GM18508 (cell line): ENCODE measurements around the gene AK9.
"Not testable (repeated sequence)": the region's sequence is repeated elsewhere in the genome, so short reads cannot be mapped to it uniquely, and the experiment has no call there.

Source experiments
- ATAC-seq: cut with Tn5 transposase; IDR thresholded peaks from one replicate; pipeline ENCODE4 v1.9.1; 2021; ENCODE audit warnings: moderate number of reproducible peaks; ENCODE audit not compliant: insufficient read depth, unreplicated experiment

Gene AK9

GRCh38 chr6:109701221-109701620 is 10.2 kb upstream of the AK9 start:
- ATAC-seq: no peak

DNA sequence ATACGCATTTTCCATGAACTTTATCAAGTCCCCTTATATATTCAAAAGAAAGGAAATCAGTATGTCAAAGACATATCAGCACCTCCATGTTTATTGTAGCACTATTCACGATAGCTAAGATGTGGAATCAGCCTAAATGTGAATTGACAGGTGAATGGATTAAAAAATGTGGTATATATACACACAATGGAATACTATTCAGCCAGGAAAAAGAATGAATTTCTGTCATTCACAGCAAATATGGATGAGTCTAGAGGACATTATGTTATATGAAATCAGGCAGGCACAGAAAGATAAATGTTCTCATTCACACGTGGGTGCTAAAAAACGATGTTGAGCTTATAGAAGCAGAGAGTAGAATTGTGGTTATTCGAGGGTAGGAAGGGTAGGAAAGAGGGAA is 5.4 kb upstream of the AK9 start:
- no peak for ATAC-seq

- no peak for ATAC-seq
Observed at GRCh38 chr6:109695468-109695867, 4.5 kb upstream of the AK9 start.

DNA sequence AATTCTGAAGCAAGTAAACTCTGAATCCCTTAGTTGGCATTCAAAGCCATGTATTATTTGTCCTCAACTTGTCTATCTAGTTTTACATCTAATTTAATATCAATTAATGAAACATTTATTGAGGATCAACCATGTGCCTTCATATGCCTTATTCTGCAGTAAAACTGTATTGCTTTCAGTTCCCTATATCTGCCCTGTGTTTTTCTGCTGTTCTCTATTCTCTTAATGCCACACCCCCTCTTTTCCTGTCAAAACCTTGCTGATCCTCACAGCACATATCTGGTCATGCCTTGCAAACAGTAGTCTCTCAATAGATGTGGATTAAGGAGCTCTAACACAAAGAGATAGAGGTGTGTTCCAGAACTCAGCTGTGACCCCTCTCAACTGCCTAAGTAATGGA is 2.1 kb upstream of the AK9 start:
- no peak for ATAC-seq

GRCh38 chr6:109690373-109690736 is 647 bp downstream of the AK9 start:
- no peak for ATAC-seq

DNA sequence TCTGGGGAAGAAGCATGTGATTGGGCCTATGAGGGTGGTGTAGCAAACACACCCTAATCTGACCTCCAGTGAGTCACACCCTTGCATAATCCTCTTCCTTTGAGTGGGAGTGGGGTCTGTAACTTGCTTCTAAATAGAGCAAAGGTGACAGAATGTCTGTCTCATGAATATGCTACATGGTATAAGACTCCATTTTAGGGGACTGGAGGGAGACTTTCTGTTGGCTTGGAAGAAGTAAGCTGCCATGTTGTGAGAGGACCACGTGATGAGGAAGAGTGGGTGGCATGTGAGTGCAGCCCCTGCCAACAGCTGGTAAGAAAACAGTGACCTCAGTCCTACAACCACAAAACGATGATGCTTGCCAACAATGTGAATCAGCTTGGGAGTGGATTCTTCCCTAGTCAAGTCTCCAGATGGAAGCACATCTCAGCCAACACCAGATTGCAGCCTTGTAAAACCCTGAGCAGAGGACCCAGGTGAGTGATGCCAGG is 3.7 kb downstream of the AK9 start:
- no peak for ATAC-seq

DNA sequence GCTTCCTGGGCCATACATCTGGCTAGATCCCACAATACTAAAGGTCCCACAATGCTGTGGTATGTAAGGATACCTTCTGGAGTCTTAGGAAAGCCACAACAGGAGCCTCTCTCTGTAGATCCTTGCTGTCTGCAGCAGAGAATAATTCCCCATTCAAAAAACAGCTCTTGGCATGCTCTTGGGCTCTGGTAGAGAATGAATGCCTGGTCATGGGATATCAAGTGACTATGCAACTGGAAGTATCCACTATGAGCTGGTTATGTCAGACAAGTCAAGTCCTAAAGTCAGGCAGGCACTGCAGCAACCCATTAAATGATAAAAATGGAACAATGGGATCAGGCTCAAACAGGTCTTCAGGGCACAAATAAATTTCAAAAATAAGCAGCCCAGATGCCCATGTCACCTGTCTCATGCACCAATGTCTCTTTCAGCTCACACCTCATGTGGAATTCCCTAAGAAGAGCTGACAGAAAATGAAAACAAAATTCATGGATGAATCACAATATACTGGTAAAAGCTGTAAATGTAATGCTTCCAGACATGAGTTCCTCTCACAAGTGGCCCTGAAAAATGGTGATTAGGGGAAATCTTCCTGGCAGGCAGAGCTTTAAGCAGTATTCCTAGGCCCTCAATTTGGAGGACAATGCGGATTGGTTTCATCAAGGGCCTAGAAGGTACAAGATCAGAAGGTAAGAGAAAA is 4.3 kb downstream of the AK9 start:
- ATAC-seq: no peak

DNA sequence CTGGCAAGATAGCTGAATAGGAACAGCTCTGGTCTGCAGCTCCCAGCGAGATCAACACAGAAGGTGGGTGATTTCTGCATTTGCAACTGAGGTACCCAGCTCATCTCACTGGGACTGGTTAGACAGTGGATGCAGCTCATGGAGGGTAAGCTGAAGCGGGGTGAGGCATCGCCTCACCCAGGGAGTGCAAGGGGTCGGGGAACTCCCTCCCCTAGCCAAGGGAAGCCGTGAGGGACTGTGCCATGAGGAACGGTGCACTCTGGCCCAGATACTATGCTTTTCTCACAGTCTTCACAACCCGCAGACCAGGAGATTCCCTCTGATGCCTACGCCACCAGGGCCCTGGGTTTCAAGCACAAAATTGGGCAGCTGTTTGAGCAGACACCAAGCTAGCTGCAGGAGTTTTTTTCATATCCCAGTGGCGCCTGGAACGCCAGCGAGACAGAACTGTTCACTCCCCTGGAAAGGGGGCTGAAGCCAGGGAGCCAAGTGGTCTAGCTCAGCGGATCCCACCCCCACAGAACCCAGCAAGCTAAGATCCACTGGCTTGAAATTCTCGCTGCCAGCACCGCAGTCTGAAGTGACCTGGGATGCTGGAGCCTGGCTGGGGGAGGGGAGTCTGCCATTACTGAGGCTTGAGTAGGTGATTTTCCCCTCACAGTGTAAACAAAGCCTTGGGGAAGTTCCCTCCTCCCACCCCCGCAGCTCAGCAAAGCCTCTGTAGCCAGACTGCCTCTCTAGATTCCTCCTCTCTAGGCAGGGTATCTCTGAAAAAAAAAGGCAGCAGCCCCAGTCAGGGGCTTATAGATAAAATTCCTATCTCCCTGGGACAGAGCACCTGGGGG is 12.1 kb downstream of the AK9 start:
- not testable (repeated sequence) for ATAC-seq

DNA sequence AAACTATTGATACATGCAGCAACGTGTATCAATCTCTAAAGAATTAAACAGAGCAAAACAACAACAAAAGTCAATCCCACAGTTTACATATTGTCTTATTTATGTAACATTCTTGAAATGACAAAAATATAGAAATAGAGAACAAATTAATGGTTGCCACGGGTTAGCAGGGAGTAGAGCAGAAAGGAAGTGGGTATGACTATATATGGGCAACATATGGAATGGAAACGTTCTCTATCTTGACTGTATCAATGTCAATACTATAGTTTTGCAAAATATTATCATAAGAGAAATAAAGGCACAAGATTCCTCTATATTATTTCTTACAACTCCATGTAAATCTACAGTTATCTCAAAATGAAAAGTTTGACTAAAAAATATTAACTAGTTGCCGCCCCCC is 12.8 kb downstream of the AK9 start:
- no peak for ATAC-seq

GRCh38 chr6:109676724-109677123 is 14.3 kb downstream of the AK9 start:
- no peak for ATAC-seq

DNA sequence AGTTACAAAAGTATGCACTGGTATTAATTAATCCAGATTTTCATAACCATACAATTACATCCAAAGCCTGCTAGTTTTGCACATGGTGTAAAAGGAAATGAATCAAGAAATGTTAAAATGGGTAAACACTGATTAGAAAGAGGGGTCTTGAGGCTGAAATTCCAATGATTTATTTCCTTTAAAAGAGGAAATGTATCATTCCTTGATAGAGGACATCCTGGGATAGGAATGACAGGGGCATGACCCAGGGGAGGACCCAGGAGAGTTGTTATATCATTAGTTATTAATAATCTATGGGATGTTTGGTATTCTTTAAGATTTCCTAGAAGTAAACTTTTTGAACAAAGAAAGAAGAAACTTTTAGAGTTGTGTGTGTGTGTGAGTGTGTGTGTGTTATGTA is 18.2 kb downstream of the AK9 start:
- ATAC-seq: no peak

DNA sequence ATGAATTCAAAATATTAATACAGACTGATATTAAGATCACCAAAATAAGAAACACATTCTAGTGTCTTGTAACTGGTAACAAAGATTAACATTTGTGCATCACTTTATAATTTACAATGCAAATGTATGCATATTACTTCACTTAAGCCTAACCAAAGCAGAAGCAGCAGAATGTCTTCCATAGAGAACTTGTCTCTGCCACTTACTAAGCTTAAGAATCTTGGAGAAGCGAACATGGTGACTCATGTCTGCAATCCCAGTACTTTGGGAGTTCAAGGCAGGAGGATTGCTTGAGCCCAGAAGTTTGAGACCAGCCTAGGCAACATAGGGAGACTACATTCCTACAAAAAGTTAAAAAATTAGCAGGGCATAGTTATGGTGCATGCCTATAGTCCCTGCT is 18.8 kb downstream of the AK9 start:
- ATAC-seq: no peak

- ATAC-seq: no peak
Observed at GRCh38 chr6:109671733-109672132, 19.3 kb downstream of the AK9 start.

- no peak for ATAC-seq
Observed at GRCh38 chr6:109669811-109670210, 21.2 kb downstream of the AK9 start.

DNA sequence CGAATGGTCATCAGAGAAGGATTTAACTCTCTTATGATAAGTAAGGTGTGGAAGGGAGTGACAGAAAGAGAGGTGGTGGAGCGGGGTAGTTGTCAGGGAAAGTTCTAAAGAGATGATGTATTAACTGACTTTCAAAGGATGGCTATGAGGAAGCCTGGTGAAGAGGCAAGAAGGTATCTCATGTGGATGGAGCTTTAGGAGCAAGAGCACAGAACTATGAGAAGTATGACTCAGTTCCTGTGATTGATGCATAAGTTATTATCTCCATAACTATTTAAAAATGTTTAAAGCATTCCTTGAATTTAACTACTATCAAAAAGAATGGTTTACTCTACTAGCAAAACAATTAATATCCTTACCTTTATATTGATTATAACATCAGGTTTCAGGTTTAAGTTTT is 28.8 kb downstream of the AK9 start:
- ATAC-seq: no peak

DNA sequence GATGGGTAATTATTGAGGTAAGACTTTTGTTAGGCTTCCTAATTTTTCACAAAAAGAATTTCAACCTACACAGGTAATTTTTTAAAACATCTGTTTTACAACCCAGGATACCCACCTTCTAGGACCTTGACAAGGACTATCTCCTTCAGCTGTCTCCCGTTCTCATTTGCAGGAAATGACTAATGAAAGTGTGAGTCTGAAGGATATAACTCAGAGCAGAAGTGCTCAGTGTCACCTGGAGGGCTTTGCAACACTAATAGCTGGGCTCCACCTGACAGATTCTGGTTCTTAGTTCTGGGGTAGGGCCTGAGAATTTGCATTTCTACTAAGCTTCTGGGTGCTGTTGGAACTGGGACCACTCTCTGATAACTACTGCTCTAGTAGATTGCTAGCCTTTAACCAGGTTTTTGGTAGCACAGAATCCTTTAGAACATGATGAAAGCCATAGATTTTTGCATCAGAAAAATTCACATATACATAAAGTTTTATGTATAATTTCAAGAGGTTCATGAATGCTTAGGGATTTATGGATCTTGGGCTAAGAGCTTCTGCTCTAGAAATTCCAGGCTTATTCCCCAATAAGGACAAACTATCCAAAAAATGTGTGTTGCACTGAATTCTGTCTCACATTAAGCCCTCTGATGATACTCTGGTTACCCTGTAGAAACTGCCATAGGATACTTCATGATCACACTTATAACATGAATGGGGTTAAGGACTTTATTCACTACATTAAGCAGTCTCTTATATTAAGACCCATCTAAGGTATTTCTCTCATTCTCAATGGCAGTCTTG is 30.3 kb downstream of the AK9 start:
- ATAC-seq: no peak

DNA sequence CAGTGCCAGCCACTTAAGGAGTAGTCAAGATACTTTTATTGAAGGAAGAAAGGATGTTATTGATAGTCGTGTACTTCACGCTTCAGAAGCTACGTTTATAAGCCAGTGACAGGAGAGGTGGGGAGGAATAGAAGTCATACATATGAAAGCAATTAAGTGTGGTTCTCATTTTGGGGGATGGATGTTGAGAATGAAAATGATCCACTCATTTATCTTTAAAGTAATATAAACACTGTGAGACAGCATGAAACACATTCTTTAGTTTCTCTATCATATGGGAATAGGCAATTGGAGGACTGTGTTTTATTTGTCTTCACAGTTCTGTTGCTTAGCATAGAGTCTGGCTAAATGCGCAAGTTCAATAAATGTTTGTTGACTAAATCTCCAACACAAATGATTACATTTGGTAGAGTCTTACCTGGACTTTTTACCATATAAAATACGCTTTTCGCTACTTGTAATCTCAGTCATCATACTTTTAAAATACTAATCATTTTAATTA is 35.2 kb downstream of the AK9 start:
- ATAC-seq: no peak

GRCh38 chr6:109653264-109653663 is 37.7 kb downstream of the AK9 start:
- no peak for ATAC-seq

DNA sequence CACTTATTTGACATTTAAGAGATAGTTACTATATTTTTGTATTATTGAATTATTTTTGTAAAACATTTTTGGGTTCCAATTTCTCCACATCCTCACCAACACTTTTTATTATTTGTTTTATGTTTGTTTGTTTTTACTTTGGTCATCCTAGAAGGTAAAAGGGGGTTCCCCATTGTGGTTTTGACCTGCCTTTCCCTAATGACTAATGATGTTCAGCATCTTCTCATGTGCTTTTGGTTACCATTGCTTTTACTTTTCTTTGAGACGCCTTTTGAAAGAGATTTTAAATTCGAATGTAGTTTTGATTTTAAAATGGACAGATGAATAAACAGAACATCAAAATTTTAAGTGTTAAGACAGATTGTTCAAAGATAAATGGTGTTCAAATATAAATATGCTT is 46.9 kb downstream of the AK9 start:
- ATAC-seq: no peak

GRCh38 chr6:109632405-109632804 is 58.6 kb downstream of the AK9 start:
- no peak for ATAC-seq

GRCh38 chr6:109631403-109631802 is 59.6 kb downstream of the AK9 start:
- no peak for ATAC-seq
